Liver (tissue), 9 donors: ENCODE results near the gene SPDEF. TPM values are rescaled to one million over a fixed set of nuclear protein-coding genes. Genes with fewer than 3 reads are reported as not detected.

Experiments used
- DNase-seq: peaks from one replicate; pipeline ENCODE4 v3.0.0-alpha.2; 2017; ENCODE audit warnings: low spot score
- H3K27ac ChIP-seq, 2 donors: one replicate each; pipeline ENCODE4 v1.7.0; 2013; ENCODE audit warnings: inconsistent platforms in 2 of 2, low read length in 2 of 2, control low read depth in 1 of 2, low read depth in 1 of 2, mild to moderate bottlenecking in 1 of 2
- H3K27me3 ChIP-seq, 4 donors: one replicate each; pipeline versions ENCODE4 v1.6.1 to v1.7.0; 2013; ENCODE audit warnings: low read length in 3 of 4, inconsistent platforms in 1 of 4, mild to moderate bottlenecking in 1 of 4, moderate library complexity in 1 of 4; ENCODE audit not compliant: control insufficient read depth in 4 of 4, insufficient read depth in 4 of 4
- H3K36me3 ChIP-seq, 4 donors: one replicate each; pipeline versions ENCODE4 v1.6.1 to v1.7.0; 2013; ENCODE audit warnings: low read length in 3 of 4, mild to moderate bottlenecking in 3 of 4, low read depth in 1 of 4, moderate library complexity in 1 of 4; ENCODE audit not compliant: control insufficient read depth in 4 of 4, insufficient read depth in 3 of 4
- H3K4me1 ChIP-seq, 4 donors: one replicate each; pipeline versions ENCODE4 v1.6.1 to v1.7.0; 2013; ENCODE audit warnings: low read length in 3 of 4, mild to moderate bottlenecking in 3 of 4, moderate library complexity in 1 of 4; ENCODE audit not compliant: control insufficient read depth in 4 of 4, insufficient read depth in 4 of 4
- H3K4me3 ChIP-seq, 3 donors: one replicate each; pipeline versions ENCODE4 v1.6.1 to v1.7.0; 2013; ENCODE audit warnings: low read length in 3 of 3, control low read depth in 1 of 3, low read depth in 1 of 3, mild to moderate bottlenecking in 1 of 3
- H3K9ac ChIP-seq, 2 donors: one replicate each; pipeline ENCODE4 v1.7.0; 2013; ENCODE audit warnings: low read length in 2 of 2, mild to moderate bottlenecking in 2 of 2, moderate library complexity in 2 of 2, control low read depth in 1 of 2, low read depth in 1 of 2
- H3K9me3 ChIP-seq, 4 donors: one replicate each; pipeline versions ENCODE4 v1.6.1 to v1.7.0; 2013; ENCODE audit warnings: low read length in 3 of 4; ENCODE audit not compliant: control insufficient read depth in 4 of 4
- ATF3 ChIP-seq: IDR thresholded peaks from 2 replicates; pipeline ENCODE4 v1.6.1; 2016; ENCODE audit warnings: antibody characterized with exemption
- CTCF ChIP-seq: fragments of 150-350 bp; IDR thresholded peaks from 2 replicates; pipeline ENCODE4 v1.5.1; 2017; ENCODE audit warnings: improper control_type of control experiment, low read depth, low read length; ENCODE audit not compliant: missing input control
- EGR1 ChIP-seq, 2 donors: IDR thresholded peaks; 2 replicates each; pipeline ENCODE4 v1.6.1; 2016 to 2018; ENCODE audit warnings: antibody characterized with exemption in 2 of 2, low read depth in 2 of 2
- FOXA1 ChIP-seq: IDR thresholded peaks from 2 replicates; pipeline ENCODE4 v1.6.1; 2016; ENCODE audit warnings: antibody characterized with exemption
- FOXA2 ChIP-seq: IDR thresholded peaks from 2 replicates; pipeline ENCODE4 v1.6.1; 2016; ENCODE audit warnings: antibody characterized with exemption
- GABPA ChIP-seq, 2 donors: IDR thresholded peaks in 1 of 2; conservative IDR thresholded peaks in 1 of 2; 2 replicates each; pipeline ENCODE4 v1.6.1; 2016; ENCODE audit warnings: antibody characterized with exemption in 2 of 2, mild to moderate bottlenecking in 1 of 2, moderate library complexity in 1 of 2
- HNF4A ChIP-seq, 2 donors: conservative IDR thresholded peaks; 2 replicates each; pipeline ENCODE4 v1.6.1; 2016; ENCODE audit warnings: antibody characterized with exemption in 2 of 2, mild to moderate bottlenecking in 2 of 2
- HNF4G ChIP-seq: IDR thresholded peaks from 2 replicates; pipeline ENCODE4 v1.6.1; 2016; ENCODE audit warnings: antibody characterized with exemption
- MAX ChIP-seq: IDR thresholded peaks from 2 replicates; pipeline ENCODE4 v1.6.1; 2016; ENCODE audit warnings: antibody characterized with exemption
- NR2F2 ChIP-seq: IDR thresholded peaks from 2 replicates; pipeline ENCODE4 v1.6.1; 2016; ENCODE audit warnings: antibody characterized with exemption
- RAD21 ChIP-seq, 2 donors: IDR thresholded peaks; 2 replicates each; pipeline ENCODE4 v1.6.1; 2016; ENCODE audit warnings: antibody characterized with exemption in 2 of 2, mild to moderate bottlenecking in 2 of 2
- REST ChIP-seq: IDR thresholded peaks from 2 replicates; pipeline ENCODE4 v1.6.1; 2016; ENCODE audit warnings: antibody characterized with exemption, mild to moderate bottlenecking
- RXRA ChIP-seq, 2 donors: IDR thresholded peaks; 2 replicates each; pipeline ENCODE4 v1.6.1; 2017 to 2018; ENCODE audit warnings: antibody characterized with exemption in 2 of 2, mild to moderate bottlenecking in 1 of 2
- SP1 ChIP-seq: IDR thresholded peaks from 2 replicates; pipeline ENCODE4 v1.6.1; 2018; ENCODE audit warnings: antibody characterized with exemption, mild to moderate bottlenecking
- TAF1 ChIP-seq: conservative IDR thresholded peaks from 2 replicates; pipeline ENCODE4 v1.6.1; 2016; ENCODE audit warnings: antibody characterized with exemption, mild to moderate bottlenecking
- YY1 ChIP-seq: IDR thresholded peaks from 2 replicates; pipeline ENCODE4 v1.6.1; 2016; ENCODE audit warnings: antibody characterized with exemption, mild to moderate bottlenecking
- ZBTB33 ChIP-seq: IDR thresholded peaks from 2 replicates; pipeline ENCODE4 v1.6.1; 2016; ENCODE audit warnings: antibody characterized with exemption
- WGBS: extraction: QIAGEN DNeasy Blood & Tissue Kit; methylation state at CpG from one replicate; pipeline ENCODE4 v1.1.7; 2013; 5-methylcytosine and 5-hydroxymethylcytosine counted together
- polyA plus RNA-seq, 2 donors: library from polyadenylated mRNA; stranded (reverse) in 1 of 2; unstranded in 1 of 2; fragments of 200-250 nt in 1 of 2; fragments of >200 nt in 1 of 2; fragmentation: Nextera tagmentation in 1 of 2; extraction: Ambion mirVana in 1 of 2; gene quantifications; one replicate each; pipeline versions ENCODE4 v1.2.1 to v1.2.3, GENCODE V29; 2013 to 2015
- total RNA-seq, 2 donors: library from RNA; depleted of rRNA; stranded (reverse); fragments of >200 nt; gene quantifications; one replicate each; pipeline ENCODE4 v1.2.3, GENCODE V29; 2014
- donor health status: healthy.
- donor health status: healthy.
- donor health status: healthy.
- donor health status: healthy.
- donor health status: healthy.

SPDEF gene
- total and polyA plus RNA-seq, 4 donors = 0.05 to 0.09 TPM; not detected in 2

- H3K4me1 ChIP-seq = no peaks in the 10 kb centered on the region
- H3K9me3 ChIP-seq = no peaks in the 10 kb centered on the region
- H3K27ac ChIP-seq = no peak overlapping the region
- H3K36me3 ChIP-seq = no peaks in the 10 kb centered on the region
- TF ChIP-seq GABPA (IDR thresholded peaks at IDR 0.05 in 1 of 2, conservative IDR thresholded peaks at IDR 0.05 in 1 of 2) (no peak), FOXA2 (no peak)
- 90% methylated on average over 3 of the region's 3 CpGs for WGBS
- H3K4me3 ChIP-seq = no peak overlapping the region
- H3K27me3 ChIP-seq = no peaks in the 10 kb centered on the region
- DNase-seq = no peak
- no peak overlapping the region for H3K9ac ChIP-seq
These were observed 19.7 kb downstream of the SPDEF start for GRCh38 chr6:34536251-34536958.

- Histone ChIP-seq H3K4me1 (no peaks in the 10 kb centered on the region), H3K9me3 (no peaks in the 10 kb centered on the region), H3K27ac (no peak overlapping the region), H3K4me3 (no peak overlapping the region), H3K9ac (no peak overlapping the region), H3K27me3 (no peaks in the 10 kb centered on the region), H3K36me3 (no peaks in the 10 kb centered on the region)
- WGBS = 92% methylated on average over 11 of the region's 11 CpGs
- TF ChIP-seq RAD21 (IDR thresholded peaks at IDR 0.05) (no peak), TAF1 (no peak), GABPA (IDR thresholded peaks at IDR 0.05 in 1 of 2, conservative IDR thresholded peaks at IDR 0.05 in 1 of 2) (no peak)
- no peak for DNase-seq
These were observed 20.5 kb downstream of the SPDEF start for GRCh38 chr6:34535646-34536045.

- Histone ChIP-seq H3K27ac (no peak overlapping the region), H3K9ac (no peak overlapping the region), H3K9me3 (no peaks in the 10 kb centered on the region), H3K36me3 (no peaks in the 10 kb centered on the region), H3K27me3 (no peaks in the 10 kb centered on the region), H3K4me3 (no peak overlapping the region), H3K4me1 (peaks cover 0 to 4% (median 3%) of the 10 kb centered on the region in 4 donors)
- 95% methylated on average over 6 of the region's 6 CpGs for WGBS
- no peak for DNase-seq
- TF ChIP-seq RAD21 (IDR thresholded peaks at IDR 0.05) (no peak), NR2F2 (no peak), ATF3 (no peak), RXRA (IDR thresholded peaks at IDR 0.05) (no peak), ZBTB33 (no peak), MAX (no peak), FOXA2 (no peak), CTCF (no peak), HNF4A (conservative IDR thresholded peaks at IDR 0.05) (no peak), EGR1 (IDR thresholded peaks at IDR 0.05; ENCODE audit: low read depth in 2 of 2) (no peak), SP1 (no peak), GABPA (IDR thresholded peaks at IDR 0.05 in 1 of 2, conservative IDR thresholded peaks at IDR 0.05 in 1 of 2) (no peak), REST (no peak), FOXA1 (no peak), YY1 (no peak), HNF4G (no peak), TAF1 (no peak)
These were observed 20.9 kb downstream of the SPDEF start for GRCh38 chr6:34535199-34535598.
